ENCODE data around the gene NACC2.
"Not testable (repeated sequence)": the region's sequence is repeated elsewhere in the genome, so short reads cannot be mapped to it uniquely, and the experiment has no call there.

DNA sequence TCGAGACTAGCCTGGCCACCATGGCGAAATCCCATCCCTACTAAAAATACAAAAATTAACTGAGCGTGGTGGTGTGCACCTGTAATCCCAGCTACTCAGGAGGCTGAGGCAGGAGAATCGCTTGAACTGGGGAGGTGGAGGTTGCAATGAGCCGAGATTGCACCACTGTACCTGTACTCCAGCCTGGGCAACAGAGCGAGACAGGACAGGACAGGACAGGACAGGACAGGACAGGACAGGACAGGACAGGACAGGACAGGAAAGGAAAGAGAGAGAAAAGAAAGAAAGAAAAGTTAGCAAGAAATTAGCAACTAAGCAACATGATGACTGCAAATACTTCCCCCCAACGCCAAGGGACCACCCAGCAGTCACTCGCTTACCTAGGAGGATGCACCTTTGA lies 33.2 kb downstream of the NACC2 start:
- TF ChIP-seq, protein P1, sequence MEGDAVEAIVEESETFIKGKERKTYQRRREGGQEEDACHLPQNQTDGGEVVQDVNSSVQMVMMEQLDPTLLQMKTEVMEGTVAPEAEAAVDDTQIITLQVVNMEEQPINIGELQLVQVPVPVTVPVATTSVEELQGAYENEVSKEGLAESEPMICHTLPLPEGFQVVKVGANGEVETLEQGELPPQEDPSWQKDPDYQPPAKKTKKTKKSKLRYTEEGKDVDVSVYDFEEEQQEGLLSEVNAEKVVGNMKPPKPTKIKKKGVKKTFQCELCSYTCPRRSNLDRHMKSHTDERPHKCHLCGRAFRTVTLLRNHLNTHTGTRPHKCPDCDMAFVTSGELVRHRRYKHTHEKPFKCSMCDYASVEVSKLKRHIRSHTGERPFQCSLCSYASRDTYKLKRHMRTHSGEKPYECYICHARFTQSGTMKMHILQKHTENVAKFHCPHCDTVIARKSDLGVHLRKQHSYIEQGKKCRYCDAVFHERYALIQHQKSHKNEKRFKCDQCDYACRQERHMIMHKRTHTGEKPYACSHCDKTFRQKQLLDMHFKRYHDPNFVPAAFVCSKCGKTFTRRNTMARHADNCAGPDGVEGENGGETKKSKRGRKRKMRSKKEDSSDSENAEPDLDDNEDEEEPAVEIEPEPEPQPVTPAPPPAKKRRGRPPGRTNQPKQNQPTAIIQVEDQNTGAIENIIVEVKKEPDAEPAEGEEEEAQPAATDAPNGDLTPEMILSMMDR (IDR thresholded peaks at IDR 0.05; ENCODE audit: low read depth, low read length, poor library complexity, severe bottlenecking): not testable (repeated sequence)
- TF ChIP-seq EZH2phosphoT487 (IDR thresholded peaks at IDR 0.05; ENCODE audit: borderline replicate concordance, low read length): not testable (repeated sequence)

Measured in DOHH2 (cell line).